Measurements from ENCODE around the gene SLC28A3.

Gene SLC28A3

GRCh38 chr9:84294241-84294950 is 46.2 kb downstream of the SLC28A3 start:
- no peak for DNase-seq

DNA sequence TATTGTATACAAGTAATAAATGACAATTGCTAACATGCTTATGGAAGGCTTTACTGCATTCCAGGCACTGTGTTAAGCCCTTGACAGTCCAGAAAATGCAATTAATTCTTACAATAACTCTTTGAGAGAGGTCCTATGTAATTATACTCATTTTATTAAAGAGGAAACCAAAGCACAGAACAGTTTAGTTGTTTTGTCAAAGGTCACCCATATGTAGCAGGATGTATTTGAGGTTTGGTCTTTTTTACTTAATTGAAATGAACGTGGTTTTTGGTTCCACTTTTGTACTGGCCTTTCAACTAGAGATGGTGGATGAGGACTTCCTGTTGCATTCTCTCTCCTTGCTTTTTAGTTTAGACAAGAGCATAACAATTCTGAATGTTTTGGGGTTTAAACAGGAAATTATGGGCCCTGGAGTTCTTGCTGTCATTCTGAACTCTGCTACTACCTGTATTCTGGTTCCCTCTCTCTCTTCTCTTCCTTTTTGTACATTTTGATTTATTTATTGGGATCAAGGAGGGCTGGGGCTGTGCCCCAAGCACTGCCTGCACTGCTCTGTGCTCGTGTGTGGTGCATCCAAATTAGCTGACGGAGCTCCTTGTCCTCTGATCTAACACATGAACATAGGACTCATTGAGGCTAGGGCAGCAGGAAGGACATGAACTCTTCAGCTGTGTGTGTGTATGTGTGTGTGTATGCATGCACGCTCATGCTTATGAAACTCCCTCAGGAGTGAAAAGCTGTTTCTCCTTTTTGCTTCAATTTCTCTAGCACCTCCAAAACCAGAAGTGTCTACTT is 47.4 kb downstream of the SLC28A3 start:
- DNase-seq, result no peak

GRCh38 chr9:84285381-84285780 is 55.2 kb downstream of the SLC28A3 start:
- no peak for DNase-seq

- DNase-seq, result no peak
Observed at GRCh38 chr9:84283946-84284345, 56.6 kb downstream of the SLC28A3 start.

- no peak for DNase-seq
Observed at GRCh38 chr9:84278130-84278529, 62.4 kb downstream of the SLC28A3 start.

DNA sequence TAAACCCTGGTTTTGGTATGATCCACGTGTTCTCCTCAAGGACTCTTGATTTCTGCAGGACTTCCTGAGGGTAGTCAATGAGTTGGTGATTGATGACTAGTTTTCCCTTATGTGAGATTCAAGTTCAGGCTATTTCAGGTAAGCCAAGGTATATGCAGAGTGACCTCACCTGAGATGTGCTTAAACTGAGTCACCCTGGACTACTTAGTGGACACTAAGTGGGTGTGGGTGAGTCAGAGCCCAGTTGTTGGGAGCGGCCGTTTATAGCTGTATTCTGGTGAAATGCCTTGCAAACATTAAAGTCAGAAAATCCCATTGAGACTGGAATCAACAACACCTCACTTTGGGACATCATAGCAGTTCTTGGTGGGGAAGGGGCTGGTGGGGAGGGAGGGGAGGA is 62.9 kb downstream of the SLC28A3 start:
- DNase-seq, result no peak

GRCh38 chr9:84276741-84277140 is 63.8 kb downstream of the SLC28A3 start:
- DNase-seq, result no peak

DNA sequence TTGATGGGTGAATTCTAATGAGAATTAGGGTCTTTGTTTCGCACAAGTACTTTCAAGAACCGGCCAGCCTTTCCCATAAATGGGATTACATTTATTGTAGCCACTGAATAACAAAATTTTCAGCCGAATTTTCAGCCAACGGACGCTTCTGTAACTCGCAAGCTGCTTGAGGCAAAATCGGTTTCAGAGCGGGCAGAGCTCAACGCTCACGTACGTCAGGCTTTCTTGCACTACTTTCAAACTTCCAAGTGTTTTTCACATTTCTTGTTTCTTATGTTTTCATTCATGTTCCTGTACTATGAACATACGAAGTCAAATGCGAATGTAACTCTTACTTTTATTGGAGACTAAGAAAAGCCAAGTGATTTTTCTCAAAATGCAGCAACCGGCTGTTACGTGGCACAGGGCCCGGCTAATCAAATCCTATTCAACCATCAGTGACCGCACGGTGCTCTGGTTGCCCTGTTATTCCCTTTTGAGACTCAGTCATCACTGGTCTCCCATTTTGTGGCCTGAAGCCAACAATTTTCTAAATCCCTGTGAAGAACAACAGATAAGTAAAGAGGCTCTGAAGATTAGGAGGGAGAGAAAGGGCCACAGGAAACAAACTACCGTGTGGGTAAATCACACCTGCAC is 68.5 kb downstream of the SLC28A3 start:
- DNase-seq, result no peak

- DNase-seq, result no peak
Observed at GRCh38 chr9:84271531-84271900, 69.0 kb downstream of the SLC28A3 start.

- DNase-seq, result no peak
Observed at GRCh38 chr9:84270847-84271530, 69.6 kb downstream of the SLC28A3 start.

GRCh38 chr9:84266087-84266561 is 74.4 kb downstream of the SLC28A3 start:
- DNase-seq, result no peak

DNA sequence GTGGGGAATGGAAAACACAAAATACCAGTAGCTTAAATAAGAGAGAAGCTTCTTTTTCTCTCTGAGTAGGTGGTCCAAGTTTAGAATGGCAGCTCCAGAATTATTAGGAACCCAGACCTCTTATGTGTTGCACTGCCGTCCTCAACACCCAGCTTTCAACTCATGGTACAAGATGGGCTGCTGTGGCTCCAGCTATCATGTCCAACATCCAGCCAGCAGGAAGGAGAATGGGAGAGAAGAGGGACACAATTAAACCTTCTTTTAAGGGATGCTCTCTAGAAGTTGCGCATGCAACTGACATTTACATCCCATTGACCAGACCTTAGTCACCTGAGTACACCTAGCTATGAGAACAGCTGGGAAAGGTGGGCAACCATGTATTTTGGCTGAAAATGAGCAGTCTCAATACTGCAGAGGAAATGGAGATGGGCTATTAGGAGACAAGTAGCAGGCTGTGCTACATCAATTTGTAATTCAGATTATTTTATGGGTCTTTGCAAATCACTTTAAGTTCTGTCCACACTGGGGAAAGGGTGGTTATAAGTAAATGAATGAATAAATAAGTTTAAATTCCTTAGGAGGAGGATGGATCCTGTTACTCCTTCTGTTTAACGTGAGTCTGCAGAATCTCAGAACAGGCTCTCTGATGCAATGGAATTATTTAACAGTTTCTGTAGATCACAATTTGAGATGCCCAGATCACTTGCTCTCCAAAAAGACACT is 76.1 kb downstream of the SLC28A3 start:
- DNase-seq, result no peak

DNA sequence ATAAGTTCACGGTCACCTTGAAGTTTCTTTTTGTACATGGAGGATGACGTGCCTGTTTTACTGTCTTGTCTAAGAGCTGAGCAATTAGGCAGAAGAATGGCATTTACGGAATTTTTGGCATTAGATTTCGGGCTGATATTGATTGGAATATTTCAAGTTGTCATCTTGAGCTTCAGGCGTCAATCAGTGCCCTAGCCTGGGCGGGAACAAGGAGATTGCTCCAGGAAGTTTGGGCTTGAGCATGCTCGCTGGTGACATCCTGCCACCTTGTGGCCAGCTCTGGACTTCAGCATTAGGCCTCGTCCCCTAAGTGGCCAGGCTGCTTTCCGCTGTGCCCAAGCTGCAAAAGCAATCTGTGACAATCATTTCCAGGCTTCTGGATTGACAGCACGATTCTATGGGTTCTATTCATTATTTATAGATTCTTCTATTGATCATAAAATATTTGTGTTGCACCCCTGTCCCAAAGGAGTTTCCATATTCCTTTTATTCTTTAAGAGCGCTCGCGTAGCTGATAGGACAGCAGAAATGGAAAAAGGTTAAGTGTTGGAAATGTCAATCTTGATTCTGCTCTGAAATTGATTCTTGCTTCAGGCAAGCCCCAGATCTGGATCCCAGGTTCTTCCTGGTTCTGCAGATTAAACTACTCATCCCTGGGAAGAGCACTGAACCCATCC is 79.3 kb downstream of the SLC28A3 start:
- DNase-seq, result peak; percentile 1

DNA sequence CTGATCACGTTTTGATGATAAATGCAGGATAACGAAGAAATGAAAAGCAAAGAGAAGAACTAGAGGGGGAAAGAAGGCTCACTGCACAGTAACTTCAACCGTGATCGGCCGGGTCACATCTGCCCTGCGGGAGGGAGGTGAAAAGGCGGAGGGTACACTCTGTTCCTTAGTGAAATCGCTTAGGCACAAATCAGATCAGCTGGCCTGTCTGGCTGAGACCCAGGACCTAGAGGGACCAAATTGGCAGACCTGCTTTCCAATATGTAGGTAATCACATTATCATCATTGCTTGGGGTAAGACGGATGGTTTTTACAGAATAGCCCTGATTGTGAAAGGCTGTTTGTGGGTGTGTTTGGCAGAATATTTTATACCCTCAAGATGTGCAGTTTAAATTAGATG is 82.2 kb downstream of the SLC28A3 start:
- no peak for DNase-seq

DNA sequence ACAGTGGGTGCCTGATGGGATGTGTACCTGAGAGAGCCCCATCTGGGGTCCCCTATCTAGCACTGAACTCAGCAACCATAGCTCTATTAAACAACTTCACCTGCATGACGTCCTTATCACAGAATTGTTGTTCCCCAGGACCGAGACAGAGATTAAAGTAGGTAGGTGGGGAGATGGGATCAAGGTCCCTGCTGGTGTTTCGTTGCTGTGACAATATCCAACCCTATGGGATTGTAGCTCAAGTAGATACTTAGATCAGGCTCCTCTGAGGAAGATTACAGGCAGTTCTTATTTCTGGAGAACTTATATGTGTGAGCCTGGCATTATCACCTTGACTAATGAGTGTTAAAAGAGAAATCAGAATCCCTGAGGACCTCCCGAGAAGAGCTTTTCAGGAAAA is 84.9 kb downstream of the SLC28A3 start:
- no peak for DNase-seq

GRCh38 chr9:84254972-84255371 is 85.6 kb downstream of the SLC28A3 start:
- no peak for DNase-seq

DNA sequence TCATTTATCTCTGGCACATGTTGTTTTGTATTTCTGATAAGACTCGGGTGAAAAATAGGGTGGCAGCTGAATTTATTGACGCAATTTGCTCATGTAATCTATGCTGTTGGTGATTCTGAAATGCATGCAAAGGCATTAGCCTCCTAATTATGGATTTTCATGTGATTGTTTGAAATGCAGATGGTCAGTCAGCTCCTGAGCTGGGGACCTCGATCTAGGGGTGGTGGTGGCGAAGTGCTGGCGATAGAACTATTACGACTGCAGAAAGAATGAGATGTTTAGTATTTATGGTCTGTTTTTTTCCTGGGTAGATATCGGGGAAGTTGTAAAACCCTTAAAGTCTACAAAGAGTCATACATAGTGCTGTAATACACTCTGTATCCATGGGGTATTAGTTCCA is 88.6 kb downstream of the SLC28A3 start:
- DNase-seq, result no peak

- no peak for DNase-seq
Observed at GRCh38 chr9:84241817-84242373, 98.7 kb downstream of the SLC28A3 start.

DNA sequence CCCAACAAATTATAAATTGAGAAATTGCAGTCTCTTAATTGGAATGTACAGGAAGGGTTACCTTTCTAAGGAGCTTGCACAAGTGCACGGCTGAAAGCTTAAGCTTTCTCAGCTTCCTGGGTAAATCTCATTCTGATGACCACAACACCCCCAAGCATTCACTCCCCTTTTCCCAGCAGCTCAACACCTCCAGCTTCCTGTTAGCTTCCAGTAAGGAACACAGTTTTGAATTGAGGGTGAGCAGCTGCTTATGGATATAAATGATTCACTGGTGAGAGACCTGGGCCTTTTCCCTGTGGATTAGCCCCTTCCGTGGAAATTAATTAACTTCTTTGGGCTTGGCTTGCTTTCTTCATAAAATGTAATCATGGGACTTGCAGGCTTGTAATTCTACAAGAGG is 101.2 kb downstream of the SLC28A3 start:
- DNase-seq, result no peak

DNA sequence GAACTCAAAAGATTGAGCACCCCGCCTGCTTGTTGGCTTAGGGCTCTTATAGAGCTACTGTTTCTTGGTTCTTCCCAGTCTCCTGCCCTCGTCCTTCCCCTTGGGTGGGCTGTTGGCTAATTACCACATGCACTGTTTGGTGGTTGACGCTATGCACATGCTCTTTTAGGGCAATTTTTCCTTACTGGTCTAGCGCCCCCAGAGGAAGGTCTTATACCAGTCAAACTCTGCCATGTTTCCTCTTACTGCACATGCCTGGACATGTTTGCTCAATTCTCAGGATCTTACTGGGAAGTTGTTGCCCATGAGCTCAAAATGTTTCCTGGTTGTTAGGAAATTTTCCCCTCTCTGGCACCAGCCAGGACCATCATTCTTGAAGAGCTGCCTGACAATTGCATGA is 101.9 kb downstream of the SLC28A3 start:
- no peak for DNase-seq

DNA sequence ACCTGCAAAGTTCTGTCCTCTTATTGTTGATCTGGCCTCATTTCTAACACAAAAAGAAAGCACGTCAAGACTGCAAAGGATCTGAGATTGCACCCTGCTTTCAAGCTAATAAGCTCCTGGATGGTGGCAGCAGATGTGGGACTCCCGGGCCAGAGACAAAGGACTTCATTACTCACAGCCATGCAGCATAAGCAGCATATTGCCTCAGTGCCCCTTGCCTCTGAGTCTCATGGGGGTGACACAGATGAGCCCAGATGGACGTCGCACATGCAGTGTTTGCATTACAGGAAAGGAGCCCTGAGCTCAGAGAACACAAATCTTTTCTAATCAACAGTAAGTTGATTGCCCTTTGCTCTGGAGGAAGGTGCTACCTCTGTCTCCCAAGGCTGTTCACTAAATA is 105.0 kb downstream of the SLC28A3 start:
- DNase-seq, result no peak
